Uterus (tissue), 4 donors: ENCODE results near the gene BET1. TPM values are rescaled to one million over a fixed set of nuclear protein-coding genes. Genes with fewer than 3 reads are reported as not detected.

ENCODE experiments used
- DNase-seq, 2 donors: peaks; one replicate each; pipeline ENCODE4 v3.0.0-alpha.2; 2019 to 2020
- H3K27ac ChIP-seq, 2 donors: fragments of 200-600 bp; sonication (generic); 1 replicate in 1 of 2; 2 replicates in 1 of 2; pipeline ENCODE4 v1.5.1; 2016 to 2018
- H3K27me3 ChIP-seq, 2 donors: fragments of 200-600 bp; sonication (generic); one replicate each; pipeline ENCODE4 v1.5.1; 2018 to 2019; ENCODE audit warnings: control low read depth in 1 of 2
- H3K36me3 ChIP-seq, 2 donors: fragments of 200-600 bp; sonication (generic); one replicate each; pipeline ENCODE4 v1.5.1; 2019; ENCODE audit warnings: control low read depth in 1 of 2
- H3K4me1 ChIP-seq, 2 donors: fragments of 200-600 bp; sonication (generic); one replicate each; pipeline ENCODE4 v1.5.1; 2018 to 2019; ENCODE audit warnings: control low read depth in 1 of 2
- H3K4me3 ChIP-seq, 2 donors: fragments of 200-600 bp; sonication (generic); 1 replicate in 1 of 2; 2 replicates in 1 of 2; pipeline ENCODE4 v1.5.1; 2018 to 2019; ENCODE audit warnings: mild to moderate bottlenecking in 1 of 2
- H3K9me3 ChIP-seq, 2 donors: fragments of 200-600 bp; sonication (generic); one replicate each; pipeline ENCODE4 v1.5.1; 2019; ENCODE audit warnings: control low read depth in 1 of 2
- POLR2A ChIP-seq, 2 donors: fragments of 450-650 bp; IDR thresholded peaks; one replicate each; pipeline ENCODE4 v1.6.1; 2016; ENCODE audit warnings: antibody characterized with exemption in 2 of 2, mild to moderate bottlenecking in 1 of 2, moderate library complexity in 1 of 2
- intact Hi-C: fragments of 100-400 bp; cut with DNase I; formaldehyde crosslinking; loops from one replicate; pipeline ENCODE4 v1.15.1; 2023; ENCODE audit warnings: low total_unique reads
- total RNA-seq, 4 donors: library from RNA; depleted of rRNA in 3 of 4; stranded (reverse); fragments of >200 nt in 3 of 4; gene quantifications; one replicate each; pipeline versions ENCODE4 v1.1.0 to v1.2.4, GENCODE V29; 2014 to 2023
- TF ChIP-seq, protein P1 (sequence below), 4 experiments: fragments of 200-600 bp in 2 of 4; fragments of 450-650 bp in 2 of 4; sonication (generic) in 2 of 4; IDR thresholded peaks; one replicate each; pipeline ENCODE4 v1.5.1; 2016 to 2019; ENCODE audit warnings: antibody characterized with exemption in 4 of 4, mild to moderate bottlenecking in 2 of 4, moderate library complexity in 1 of 4
- donor health status: DM: yes; HTN: yes; CAD: no.

BET1 gene
- total RNA-seq, 4 donors from 2014 or later = 10.3 to 74.5 (median 18.6) TPM

DNA sequence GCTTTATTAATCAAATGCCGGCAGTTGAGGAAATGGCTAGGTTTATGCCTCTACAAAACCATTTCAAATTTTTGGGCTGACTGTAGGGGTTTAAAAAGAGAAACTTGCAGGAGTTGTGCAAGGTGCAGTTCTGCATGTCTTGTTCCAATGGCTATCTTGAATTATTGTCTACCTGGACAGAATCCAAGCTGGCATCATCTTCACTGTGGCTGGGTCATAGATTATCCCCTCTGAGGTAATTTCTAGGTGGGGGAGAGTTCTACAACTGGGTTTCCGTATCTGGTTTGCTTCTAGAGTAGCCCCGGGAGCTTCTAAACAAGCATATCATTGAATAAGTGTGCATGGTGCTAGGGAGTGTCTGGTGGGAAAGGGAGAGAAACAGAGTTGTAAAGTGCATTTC, 16.9 kb downstream of the BET1 start:
- TF ChIP-seq, protein P1, sequence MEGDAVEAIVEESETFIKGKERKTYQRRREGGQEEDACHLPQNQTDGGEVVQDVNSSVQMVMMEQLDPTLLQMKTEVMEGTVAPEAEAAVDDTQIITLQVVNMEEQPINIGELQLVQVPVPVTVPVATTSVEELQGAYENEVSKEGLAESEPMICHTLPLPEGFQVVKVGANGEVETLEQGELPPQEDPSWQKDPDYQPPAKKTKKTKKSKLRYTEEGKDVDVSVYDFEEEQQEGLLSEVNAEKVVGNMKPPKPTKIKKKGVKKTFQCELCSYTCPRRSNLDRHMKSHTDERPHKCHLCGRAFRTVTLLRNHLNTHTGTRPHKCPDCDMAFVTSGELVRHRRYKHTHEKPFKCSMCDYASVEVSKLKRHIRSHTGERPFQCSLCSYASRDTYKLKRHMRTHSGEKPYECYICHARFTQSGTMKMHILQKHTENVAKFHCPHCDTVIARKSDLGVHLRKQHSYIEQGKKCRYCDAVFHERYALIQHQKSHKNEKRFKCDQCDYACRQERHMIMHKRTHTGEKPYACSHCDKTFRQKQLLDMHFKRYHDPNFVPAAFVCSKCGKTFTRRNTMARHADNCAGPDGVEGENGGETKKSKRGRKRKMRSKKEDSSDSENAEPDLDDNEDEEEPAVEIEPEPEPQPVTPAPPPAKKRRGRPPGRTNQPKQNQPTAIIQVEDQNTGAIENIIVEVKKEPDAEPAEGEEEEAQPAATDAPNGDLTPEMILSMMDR (IDR thresholded peaks at IDR 0.05) = no peak
- TF ChIP-seq POLR2A (IDR thresholded peaks at IDR 0.05) = no peak
- Histone ChIP-seq H3K27ac (no peak overlapping the region), H3K36me3 (no peaks in the 10 kb centered on the region), H3K4me3 (no peak overlapping the region), H3K27me3 (no peaks in the 10 kb centered on the region), H3K9me3 (no peaks in the 10 kb centered on the region), H3K4me1 (no peaks in the 10 kb centered on the region)
- intact Hi-C loops = no loop called here
- DNase-seq = no peak

DNA sequence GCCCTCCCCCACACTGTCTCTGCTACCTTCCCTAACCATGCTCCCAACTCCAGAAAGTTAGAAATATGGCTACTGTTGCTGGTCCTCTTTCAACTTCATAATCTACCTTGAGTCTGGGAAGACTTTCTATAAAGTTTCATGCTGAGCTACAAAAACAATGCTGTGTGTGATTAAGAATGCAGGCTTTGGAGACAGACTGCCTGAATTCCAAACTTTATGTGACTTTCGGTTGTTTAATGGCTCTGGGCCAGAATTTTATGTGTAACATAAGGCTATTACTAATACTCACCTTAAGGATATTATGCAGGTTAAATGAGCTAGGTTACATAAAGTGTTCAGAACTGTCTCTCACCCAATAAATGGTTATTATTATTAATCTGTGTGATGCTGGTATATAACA, 19.1 kb downstream of the BET1 start:
- Histone ChIP-seq H3K4me3 (no peak overlapping the region), H3K27ac (no peak overlapping the region), H3K27me3 (no peaks in the 10 kb centered on the region), H3K4me1 (no peaks in the 10 kb centered on the region), H3K9me3 (no peaks in the 10 kb centered on the region), H3K36me3 (no peaks in the 10 kb centered on the region)
- DNase-seq = no peak
- TF ChIP-seq, protein P1 (IDR thresholded peaks at IDR 0.05) = no peak
- no peak for TF ChIP-seq POLR2A (IDR thresholded peaks at IDR 0.05)
- intact Hi-C loops = no loop called here

DNA sequence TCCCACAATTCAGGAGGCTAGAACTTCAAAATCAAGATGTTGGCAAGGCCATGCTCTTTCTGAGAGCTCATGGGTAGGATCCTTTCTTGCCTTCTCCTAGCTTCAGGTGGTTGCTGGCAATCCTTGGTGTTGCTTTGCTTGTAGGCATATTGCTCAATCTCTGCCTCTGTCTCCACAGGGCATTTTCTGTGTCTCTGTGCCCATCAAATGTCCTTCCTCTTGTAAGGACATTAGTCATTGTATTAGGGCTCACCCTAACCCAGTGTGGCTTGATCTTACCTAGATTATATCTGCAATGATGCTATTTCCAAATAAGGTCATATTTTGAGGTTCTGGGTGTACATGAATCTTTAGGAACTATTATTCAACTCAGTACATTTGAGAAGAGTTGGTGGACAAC, 20.1 kb downstream of the BET1 start:
- H3K36me3 ChIP-seq = no peaks in the 10 kb centered on the region
- H3K27ac ChIP-seq = no peak overlapping the region
- H3K9me3 ChIP-seq = no peaks in the 10 kb centered on the region
- TF ChIP-seq, protein P1 (IDR thresholded peaks at IDR 0.05) = no peak
- TF ChIP-seq POLR2A (IDR thresholded peaks at IDR 0.05) = no peak
- H3K4me1 ChIP-seq = no peaks in the 10 kb centered on the region
- intact Hi-C loops = no loop called here
- no peak for DNase-seq
- no peaks in the 10 kb centered on the region for H3K27me3 ChIP-seq
- no peak overlapping the region for H3K4me3 ChIP-seq

DNA sequence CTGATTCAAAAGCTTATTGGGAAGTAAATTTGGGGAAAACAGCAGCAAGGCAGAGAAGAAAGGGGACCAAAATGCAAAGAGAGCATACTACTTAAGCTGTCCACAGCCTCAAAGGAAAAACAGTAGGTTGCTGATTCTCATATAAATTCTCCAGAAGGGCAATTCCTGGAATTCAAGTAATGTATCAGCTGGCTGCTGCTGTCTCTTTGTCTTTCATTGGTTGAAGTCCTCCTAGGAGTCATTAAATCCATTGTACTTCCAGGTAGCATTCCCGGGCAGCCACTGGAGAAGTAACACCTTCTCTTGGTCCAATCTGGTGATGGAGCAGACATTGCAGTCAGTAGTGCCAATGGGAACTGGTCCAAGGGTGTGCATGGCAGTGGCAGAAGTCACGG, 22.7 kb downstream of the BET1 start:
- intact Hi-C loops = no loop called here
- TF ChIP-seq, protein P1 (IDR thresholded peaks at IDR 0.05) = no peak
- TF ChIP-seq POLR2A (IDR thresholded peaks at IDR 0.05) = no peak
- H3K4me1 ChIP-seq = no peaks in the 10 kb centered on the region
- H3K36me3 ChIP-seq = no peaks in the 10 kb centered on the region
- H3K27ac ChIP-seq = peak overlapping the region in 1 of 2 donors; percentile 50
- DNase-seq = peak in 1 of 2 donors; percentile 12
- H3K4me3 ChIP-seq = no peak overlapping the region
- H3K27me3 ChIP-seq = no peaks in the 10 kb centered on the region
- no peaks in the 10 kb centered on the region for H3K9me3 ChIP-seq

DNA sequence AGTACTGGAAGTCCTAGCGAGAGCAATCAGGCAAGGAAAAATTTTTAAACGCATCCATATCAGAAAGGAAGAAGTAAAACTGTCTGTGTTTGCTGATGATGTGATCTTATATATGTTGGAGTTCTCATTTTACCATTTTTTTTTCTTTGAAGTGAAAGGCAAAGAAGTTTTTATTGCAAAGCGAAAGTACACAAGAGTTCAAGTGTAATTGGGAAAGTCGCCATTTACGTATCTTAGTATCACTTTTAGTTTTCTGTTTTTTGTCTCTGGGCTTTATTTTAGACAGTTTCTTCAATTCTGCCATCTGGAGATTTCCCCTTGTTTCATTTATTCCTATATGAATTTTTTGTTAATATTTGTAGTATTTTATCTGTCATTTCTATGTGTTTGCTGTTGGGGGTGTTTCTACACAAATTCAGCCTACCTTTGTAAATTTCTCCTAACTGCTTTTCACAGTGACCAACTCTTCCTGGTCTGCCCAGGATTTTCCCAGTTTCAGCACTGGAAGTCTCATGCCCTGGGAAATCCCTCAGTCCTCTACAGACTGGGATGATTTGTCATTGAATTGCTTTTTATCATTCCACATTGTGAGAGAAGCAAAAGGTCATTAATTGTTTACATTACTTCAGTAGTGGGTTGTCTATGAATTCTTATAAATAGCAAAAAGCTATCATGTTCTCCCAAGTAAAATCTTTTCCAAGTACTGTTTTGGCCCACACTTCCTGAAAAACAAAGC, 23.2 kb downstream of the BET1 start:
- Histone ChIP-seq H3K4me3 (peak overlapping the region in 1 of 2 donors; percentile 13), H3K4me1 (no peaks in the 10 kb centered on the region), H3K36me3 (no peaks in the 10 kb centered on the region), H3K27me3 (no peaks in the 10 kb centered on the region), H3K9me3 (no peaks in the 10 kb centered on the region), H3K27ac (peak overlapping the region in 1 of 2 donors; percentile 50)
- no peak for DNase-seq
- intact Hi-C loops = no loop called here
- no peak for TF ChIP-seq POLR2A (IDR thresholded peaks at IDR 0.05)
- TF ChIP-seq, protein P1 (IDR thresholded peaks at IDR 0.05) = no peak
